Tibial artery (tissue), 4 donors: Measurements from ENCODE around the gene PDGFA.

ENCODE experiments used
- DNase-seq, 2 donors: peaks; one replicate each; pipeline ENCODE4 v3.0.0-alpha.2; 2019
- H3K27ac ChIP-seq, 2 donors: fragments of 200-600 bp; sonication (generic) in 1 of 2; 1 replicate in 1 of 2; 2 replicates in 1 of 2; pipeline ENCODE4 v1.5.1; 2018 to 2019; ENCODE audit warnings: mild to moderate bottlenecking in 1 of 2
- H3K27me3 ChIP-seq, 2 donors: fragments of 200-600 bp; sonication (generic) in 1 of 2; one replicate each; pipeline versions ENCODE4 v1.5.1 to v1.6.0; 2016 to 2019
- H3K36me3 ChIP-seq, 3 donors: fragments of 200-600 bp; sonication (generic) in 2 of 3; one replicate each; pipeline ENCODE4 v1.5.1; 2016 to 2019; ENCODE audit warnings: mild to moderate bottlenecking in 2 of 3
- H3K4me1 ChIP-seq, 4 donors: fragments of 200-600 bp; sonication (generic) in 2 of 4; 1 replicate in 3 of 4; 2 replicates in 1 of 4; pipeline ENCODE4 v1.5.1; 2016 to 2019
- H3K4me3 ChIP-seq, 2 donors: fragments of 200-600 bp; sonication (generic) in 1 of 2; 1 replicate in 1 of 2; 2 replicates in 1 of 2; pipeline ENCODE4 v1.5.1; 2018 to 2019; ENCODE audit warnings: mild to moderate bottlenecking in 2 of 2
- H3K9me3 ChIP-seq, 3 donors: fragments of 200-600 bp; sonication (generic) in 1 of 3; one replicate each; pipeline ENCODE4 v1.5.1; 2016 to 2019
- CTCF ChIP-seq, 2 experiments: fragments of 200-600 bp in 1 of 2; fragments of 450-650 bp in 1 of 2; IDR thresholded peaks; one replicate each; pipeline ENCODE4 v1.5.1; 2017 to 2019; ENCODE audit warnings: antibody characterized with exemption in 2 of 2, mild to moderate bottlenecking in 1 of 2, moderate library complexity in 1 of 2
- intact Hi-C: fragments of 100-400 bp; cut with DNase I; formaldehyde crosslinking; loops from one replicate; pipeline ENCODE4 v1.15.0; 2023; ENCODE audit warnings: low total_unique reads

The PDGFA gene

DNA sequence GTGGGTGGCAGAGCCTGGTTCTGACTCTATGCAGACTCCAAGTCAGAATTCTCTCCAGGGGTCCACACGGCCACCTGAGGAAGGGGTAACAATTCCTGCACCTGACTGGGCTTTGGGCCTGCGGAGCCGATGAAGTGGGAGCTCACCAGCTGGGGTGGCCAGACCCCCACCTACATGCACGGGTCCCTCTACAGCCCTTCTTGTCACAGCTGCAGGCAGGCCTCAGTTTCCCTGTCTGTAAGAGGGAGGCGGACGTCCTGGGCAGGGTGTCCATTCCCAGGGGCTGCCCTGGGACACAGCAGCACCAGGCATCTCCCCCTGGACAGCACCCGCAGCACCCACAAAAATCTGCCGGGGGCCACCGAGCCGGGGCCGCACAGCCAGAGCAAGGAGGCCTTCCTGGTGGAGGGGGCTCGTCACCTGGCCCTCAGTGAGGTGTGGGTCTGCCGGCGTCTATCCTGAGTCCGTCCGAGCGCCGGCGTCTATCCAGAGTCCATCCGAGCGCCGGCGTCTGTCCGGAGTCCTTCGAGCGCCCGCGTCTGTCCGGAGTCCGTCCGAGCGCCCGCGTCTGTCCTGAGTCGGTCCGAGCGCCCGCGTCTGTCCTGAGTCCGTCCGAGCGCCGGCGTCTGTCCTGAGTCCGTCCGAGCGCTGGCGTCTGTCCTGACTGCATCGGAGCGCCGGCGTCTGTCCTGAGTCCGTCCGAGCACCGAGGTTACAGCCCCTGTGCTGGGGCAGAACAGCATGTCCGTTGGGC is 65.1 kb downstream of the PDGFA start:
- no peaks in the 10 kb centered on the region for H3K36me3 ChIP-seq
- no peaks in the 10 kb centered on the region for H3K9me3 ChIP-seq
- intact Hi-C loops, result no loop called here
- TF ChIP-seq CTCF (IDR thresholded peaks at IDR 0.05), result no peak
- no peak for DNase-seq
- H3K27ac ChIP-seq, result no peak overlapping the region
- peaks cover 7 to 35% (median 29%) of the 10 kb centered on the region in 4 donors for H3K4me1 ChIP-seq
- no peak overlapping the region for H3K4me3 ChIP-seq
- H3K27me3 ChIP-seq, result no peaks in the 10 kb centered on the region

DNA sequence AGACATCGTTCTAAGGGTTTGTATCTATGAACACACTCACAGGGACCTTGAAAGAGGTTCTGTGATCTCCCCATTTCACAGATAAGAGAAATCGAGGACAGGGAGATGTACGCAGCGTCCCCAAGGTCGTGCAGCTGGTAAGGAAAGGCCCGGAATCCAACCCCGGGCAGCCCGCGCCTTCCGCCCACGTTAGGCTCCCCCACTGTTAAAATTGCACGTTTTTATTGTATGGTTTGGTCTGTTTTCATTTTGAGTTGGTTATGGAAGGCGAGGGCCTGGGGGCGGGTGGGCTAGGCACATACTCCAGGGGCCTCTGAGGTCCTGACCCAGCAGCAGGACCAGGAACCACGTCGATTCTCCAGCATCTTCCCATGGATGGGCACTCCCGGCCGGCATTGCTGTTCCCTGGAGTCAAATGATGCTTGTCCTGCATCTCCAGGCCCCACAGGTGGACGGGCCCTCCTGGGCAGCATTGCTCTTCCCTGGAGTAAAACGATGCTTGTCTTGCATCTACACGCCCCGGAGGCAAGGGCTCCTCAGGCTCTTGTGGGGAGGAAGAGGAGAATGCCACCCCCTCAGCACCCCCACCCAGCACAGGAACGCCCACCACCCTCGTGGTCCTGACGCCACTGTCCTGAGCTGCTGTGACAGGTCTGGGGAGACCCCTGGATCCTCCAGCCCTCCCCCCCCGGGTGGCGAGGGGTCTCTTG is 65.9 kb downstream of the PDGFA start:
- no peaks in the 10 kb centered on the region for H3K27me3 ChIP-seq
- no peak overlapping the region for H3K4me3 ChIP-seq
- no peak for TF ChIP-seq CTCF (IDR thresholded peaks at IDR 0.05)
- peaks cover 7 to 35% (median 29%) of the 10 kb centered on the region in 4 donors for H3K4me1 ChIP-seq
- DNase-seq, result no peak
- H3K36me3 ChIP-seq, result no peaks in the 10 kb centered on the region
- H3K9me3 ChIP-seq, result no peaks in the 10 kb centered on the region
- intact Hi-C loops, result no loop called here
- H3K27ac ChIP-seq, result no peak overlapping the region

DNA sequence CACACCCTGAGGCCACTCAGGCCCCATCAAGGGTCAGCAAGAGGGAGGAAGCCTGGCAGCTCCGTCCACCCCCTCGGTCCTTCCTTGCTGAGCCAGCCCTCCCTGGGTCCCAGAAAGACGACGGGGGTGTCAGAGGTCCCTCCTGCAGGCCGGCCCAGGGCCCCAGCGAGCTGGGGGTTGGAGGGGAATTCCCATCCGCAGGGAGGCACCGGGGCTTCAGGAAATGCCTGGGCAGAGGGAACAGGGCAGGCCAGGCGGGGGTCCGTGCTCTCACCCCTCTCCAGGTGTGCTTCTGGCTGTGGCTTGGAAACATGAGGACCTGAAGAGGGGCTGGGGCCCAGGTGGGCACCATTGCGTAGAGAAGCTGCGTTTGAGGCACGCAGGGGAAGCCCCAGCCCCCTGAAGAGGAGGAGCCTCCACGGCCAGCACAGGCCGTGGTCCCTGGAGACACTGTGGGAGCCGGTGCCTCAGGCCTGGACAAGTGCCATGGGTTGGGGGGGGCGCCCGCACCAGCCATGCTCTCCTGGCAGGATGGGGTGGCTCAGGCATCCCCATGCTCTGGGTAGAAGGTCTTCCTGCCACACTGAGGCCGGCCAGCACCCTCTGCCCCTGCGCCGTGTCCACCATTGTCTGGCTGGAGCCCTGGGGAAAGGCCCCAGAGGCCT is 66.7 kb downstream of the PDGFA start:
- intact Hi-C loops, result no loop called here
- Histone ChIP-seq H3K9me3 (no peaks in the 10 kb centered on the region), H3K27ac (no peak overlapping the region), H3K4me3 (peak overlapping the region in 1 of 2 donors; percentile 36), H3K4me1 (peaks cover 7 to 35% (median 29%) of the 10 kb centered on the region in 4 donors), H3K27me3 (no peaks in the 10 kb centered on the region), H3K36me3 (no peaks in the 10 kb centered on the region)
- TF ChIP-seq CTCF (IDR thresholded peaks at IDR 0.05), result no peak
- DNase-seq, result peak in 1 of 2 donors; percentile 80

DNA sequence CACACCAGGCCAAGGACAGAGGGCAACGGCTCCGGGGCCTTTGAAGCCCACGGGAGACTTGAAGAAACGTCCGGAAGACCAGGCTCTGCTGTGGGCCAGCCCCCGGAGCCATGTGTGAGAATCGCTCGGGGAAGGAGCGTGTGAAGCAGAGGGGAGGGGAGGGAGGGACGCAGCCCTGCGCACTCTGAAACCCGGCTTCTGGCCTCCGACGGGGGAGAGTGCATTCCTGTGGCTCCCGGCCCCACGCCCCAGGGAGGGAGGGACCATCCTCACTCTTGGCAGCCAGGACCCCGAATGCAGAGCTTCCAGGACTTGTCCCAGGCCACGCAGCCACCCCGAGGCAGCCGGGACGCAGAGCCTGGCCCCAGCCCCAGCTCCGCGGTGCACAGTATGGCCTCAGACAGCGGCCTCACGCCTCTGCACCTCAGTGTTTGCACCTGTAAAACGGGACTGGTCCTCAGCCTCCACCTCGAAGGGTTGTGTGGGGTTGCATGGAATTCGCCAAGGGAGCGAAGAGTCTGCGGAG is 67.4 kb downstream of the PDGFA start:
- Histone ChIP-seq H3K27me3 (no peaks in the 10 kb centered on the region), H3K27ac (no peak overlapping the region), H3K9me3 (no peaks in the 10 kb centered on the region), H3K4me1 (peaks cover 7 to 35% (median 29%) of the 10 kb centered on the region in 4 donors), H3K36me3 (no peaks in the 10 kb centered on the region), H3K4me3 (peak overlapping the region in 1 of 2 donors; percentile 36)
- intact Hi-C loops, result no loop called here
- DNase-seq, result no peak
- TF ChIP-seq CTCF (IDR thresholded peaks at IDR 0.05), result no peak

- no peaks in the 10 kb centered on the region for H3K36me3 ChIP-seq
- TF ChIP-seq CTCF (IDR thresholded peaks at IDR 0.05), result no peak
- peaks cover 7 to 35% (median 29%) of the 10 kb centered on the region in 4 donors for H3K4me1 ChIP-seq
- H3K4me3 ChIP-seq, result peak overlapping the region in 1 of 2 donors; percentile 36
- intact Hi-C loops, result no loop called here
- H3K9me3 ChIP-seq, result no peaks in the 10 kb centered on the region
- H3K27ac ChIP-seq, result no peak overlapping the region
- H3K27me3 ChIP-seq, result no peaks in the 10 kb centered on the region
- no peak for DNase-seq
These were observed 68.1 kb downstream of the PDGFA start for GRCh38 chr7:451255-452225.
